ENCODE measurements around the gene VPS8.

VPS8 gene

GRCh38 chr3:184773283-184774186 lies 38.4 kb upstream of the VPS8 start:
- H3K27me3 ChIP-seq (ENCODE audit: control insufficient read depth, insufficient read depth, low read length): peaks cover 26% of the 10 kb centered on the region
- no peak overlapping the region for H3K4me2 ChIP-seq (ENCODE audit: low read length)
- H3K4me1 ChIP-seq (ENCODE audit: control insufficient read depth, insufficient read depth, low read length): no peaks in the 10 kb centered on the region
- no peak overlapping the region for H3K9ac ChIP-seq (ENCODE audit: low read depth, low read length)
- H3K4me3 ChIP-seq (ENCODE audit: low read length): no peak overlapping the region
- no peaks in the 10 kb centered on the region for H3K9me3 ChIP-seq (replicated peaks; ENCODE audit: low read length)
- H3K36me3 ChIP-seq (ENCODE audit: insufficient read depth, low read length): no peaks in the 10 kb centered on the region

- Histone ChIP-seq H3K4me2 (ENCODE audit: low read length) (no peak overlapping the region), H3K9me3 (replicated peaks; ENCODE audit: low read length) (no peaks in the 10 kb centered on the region)
These were observed 35.0 kb upstream of the VPS8 start for GRCh38 chr3:184776916-184777315.

GRCh38 chr3:184777566-184778356 lies 34.2 kb upstream of the VPS8 start:
- Histone ChIP-seq H3K4me1 (ENCODE audit: control insufficient read depth, insufficient read depth, low read length) (peaks cover 3% of the 10 kb centered on the region), H3K9ac (ENCODE audit: low read depth, low read length) (no peak overlapping the region), H3K9me3 (replicated peaks; ENCODE audit: low read length) (no peaks in the 10 kb centered on the region), H3K27me3 (ENCODE audit: control insufficient read depth, insufficient read depth, low read length) (peaks cover 26% of the 10 kb centered on the region), H3K36me3 (ENCODE audit: insufficient read depth, low read length) (no peaks in the 10 kb centered on the region), H3K4me2 (ENCODE audit: low read length) (no peak overlapping the region), H3K4me3 (ENCODE audit: low read length) (no peak overlapping the region)

More at GRCh38 chr3:184776916-184777315, 35.0 kb upstream of the VPS8 start:
- Histone ChIP-seq H3K4me3 (ENCODE audit: low read length) (no peak overlapping the region), H3K4me1 (ENCODE audit: control insufficient read depth, insufficient read depth, low read length) (peaks cover 3% of the 10 kb centered on the region), H3K36me3 (ENCODE audit: insufficient read depth, low read length) (no peaks in the 10 kb centered on the region), H3K9ac (ENCODE audit: low read depth, low read length) (no peak overlapping the region), H3K27me3 (ENCODE audit: control insufficient read depth, insufficient read depth, low read length) (peaks cover 26% of the 10 kb centered on the region)

GRCh38 chr3:184778426-184779332 lies 33.3 kb upstream of the VPS8 start:
- peaks cover 26% of the 10 kb centered on the region for H3K27me3 ChIP-seq (ENCODE audit: control insufficient read depth, insufficient read depth, low read length)
- no peak overlapping the region for H3K9ac ChIP-seq (ENCODE audit: low read depth, low read length)
- H3K4me1 ChIP-seq (ENCODE audit: control insufficient read depth, insufficient read depth, low read length): peaks cover 8% of the 10 kb centered on the region
- H3K4me3 ChIP-seq (ENCODE audit: low read length): no peak overlapping the region
- H3K36me3 ChIP-seq (ENCODE audit: insufficient read depth, low read length): no peaks in the 10 kb centered on the region
- H3K9me3 ChIP-seq (replicated peaks; ENCODE audit: low read length): no peaks in the 10 kb centered on the region
- peak overlapping the region; percentile 31 for H3K4me2 ChIP-seq (ENCODE audit: low read length)

- no peak overlapping the region for H3K9ac ChIP-seq (ENCODE audit: low read depth, low read length)
- H3K4me2 ChIP-seq (ENCODE audit: low read length): no peak overlapping the region
- no peaks in the 10 kb centered on the region for H3K36me3 ChIP-seq (ENCODE audit: insufficient read depth, low read length)
- H3K9me3 ChIP-seq (replicated peaks; ENCODE audit: low read length): no peaks in the 10 kb centered on the region
- H3K27me3 ChIP-seq (ENCODE audit: control insufficient read depth, insufficient read depth, low read length): peaks cover 18% of the 10 kb centered on the region
- peaks cover 13% of the 10 kb centered on the region for H3K4me1 ChIP-seq (ENCODE audit: control insufficient read depth, insufficient read depth, low read length)
- H3K4me3 ChIP-seq (ENCODE audit: low read length): no peak overlapping the region
These were observed 30.9 kb upstream of the VPS8 start for GRCh38 chr3:184780981-184781515.

- H3K9ac ChIP-seq (ENCODE audit: low read depth, low read length): no peak overlapping the region
- peaks cover 20% of the 10 kb centered on the region for H3K4me1 ChIP-seq (ENCODE audit: control insufficient read depth, insufficient read depth, low read length)
- H3K9me3 ChIP-seq (replicated peaks; ENCODE audit: low read length): no peaks in the 10 kb centered on the region
- H3K4me3 ChIP-seq (ENCODE audit: low read length): no peak overlapping the region
- no peaks in the 10 kb centered on the region for H3K36me3 ChIP-seq (ENCODE audit: insufficient read depth, low read length)
- no peak overlapping the region for H3K4me2 ChIP-seq (ENCODE audit: low read length)
- H3K27me3 ChIP-seq (ENCODE audit: control insufficient read depth, insufficient read depth, low read length): peaks cover 16% of the 10 kb centered on the region
These were observed 30.2 kb upstream of the VPS8 start for GRCh38 chr3:184781801-184782200.

- Histone ChIP-seq H3K4me2 (ENCODE audit: low read length) (no peak overlapping the region), H3K9ac (ENCODE audit: low read depth, low read length) (no peak overlapping the region), H3K9me3 (replicated peaks; ENCODE audit: low read length) (no peaks in the 10 kb centered on the region), H3K27me3 (ENCODE audit: control insufficient read depth, insufficient read depth, low read length) (peaks cover 16% of the 10 kb centered on the region), H3K4me1 (ENCODE audit: control insufficient read depth, insufficient read depth, low read length) (peaks cover 26% of the 10 kb centered on the region), H3K4me3 (ENCODE audit: low read length) (no peak overlapping the region), H3K36me3 (ENCODE audit: insufficient read depth, low read length) (no peaks in the 10 kb centered on the region)
These were observed 28.6 kb upstream of the VPS8 start for GRCh38 chr3:184783319-184783718.

GRCh38 chr3:184784731-184785500 lies 27.1 kb upstream of the VPS8 start:
- Histone ChIP-seq H3K27me3 (ENCODE audit: control insufficient read depth, insufficient read depth, low read length) (peaks cover 6% of the 10 kb centered on the region), H3K9me3 (replicated peaks; ENCODE audit: low read length) (no peaks in the 10 kb centered on the region), H3K9ac (ENCODE audit: low read depth, low read length) (no peak overlapping the region), H3K4me2 (ENCODE audit: low read length) (no peak overlapping the region), H3K36me3 (ENCODE audit: insufficient read depth, low read length) (no peaks in the 10 kb centered on the region), H3K4me3 (ENCODE audit: low read length) (no peak overlapping the region), H3K4me1 (ENCODE audit: control insufficient read depth, insufficient read depth, low read length) (peaks cover 38% of the 10 kb centered on the region)

- peak overlapping the region; percentile 45 for H3K9ac ChIP-seq (ENCODE audit: low read depth, low read length)
- H3K27me3 ChIP-seq (ENCODE audit: control insufficient read depth, insufficient read depth, low read length): no peaks in the 10 kb centered on the region
- H3K9me3 ChIP-seq (replicated peaks; ENCODE audit: low read length): no peaks in the 10 kb centered on the region
- H3K36me3 ChIP-seq (ENCODE audit: insufficient read depth, low read length): no peaks in the 10 kb centered on the region
- peak overlapping the region; percentile 37 for H3K4me3 ChIP-seq (ENCODE audit: low read length)
- H3K4me1 ChIP-seq (ENCODE audit: control insufficient read depth, insufficient read depth, low read length): peaks cover 38% of the 10 kb centered on the region
- H3K4me2 ChIP-seq (ENCODE audit: low read length): peak overlapping the region; percentile 70
These were observed 26.1 kb upstream of the VPS8 start for GRCh38 chr3:184785890-184786279.

GRCh38 chr3:184786280-184786941 lies 25.6 kb upstream of the VPS8 start:
- Histone ChIP-seq H3K9me3 (replicated peaks; ENCODE audit: low read length) (no peaks in the 10 kb centered on the region), H3K36me3 (ENCODE audit: insufficient read depth, low read length) (no peaks in the 10 kb centered on the region), H3K9ac (ENCODE audit: low read depth, low read length) (peak overlapping the region; percentile 45), H3K4me2 (ENCODE audit: low read length) (peak overlapping the region; percentile 70), H3K4me3 (ENCODE audit: low read length) (peak overlapping the region; percentile 37), H3K4me1 (ENCODE audit: control insufficient read depth, insufficient read depth, low read length) (peaks cover 36% of the 10 kb centered on the region), H3K27me3 (ENCODE audit: control insufficient read depth, insufficient read depth, low read length) (no peaks in the 10 kb centered on the region)

All from skeletal muscle satellite cell (primary cell).